DMS 273 treated with DMSO at 0.1 percent for 48 hours (cell line): ENCODE results near the gene EHMT2.
"Not testable (repeated sequence)": the region's sequence is repeated elsewhere in the genome, so short reads cannot be mapped to it uniquely, and the experiment has no call there.

ENCODE experiments used
- DNase-seq: peaks from one replicate; lab custom pipeline; 2025; lab: John Stamatoyannopoulos, UW

EHMT2 gene

DNA sequence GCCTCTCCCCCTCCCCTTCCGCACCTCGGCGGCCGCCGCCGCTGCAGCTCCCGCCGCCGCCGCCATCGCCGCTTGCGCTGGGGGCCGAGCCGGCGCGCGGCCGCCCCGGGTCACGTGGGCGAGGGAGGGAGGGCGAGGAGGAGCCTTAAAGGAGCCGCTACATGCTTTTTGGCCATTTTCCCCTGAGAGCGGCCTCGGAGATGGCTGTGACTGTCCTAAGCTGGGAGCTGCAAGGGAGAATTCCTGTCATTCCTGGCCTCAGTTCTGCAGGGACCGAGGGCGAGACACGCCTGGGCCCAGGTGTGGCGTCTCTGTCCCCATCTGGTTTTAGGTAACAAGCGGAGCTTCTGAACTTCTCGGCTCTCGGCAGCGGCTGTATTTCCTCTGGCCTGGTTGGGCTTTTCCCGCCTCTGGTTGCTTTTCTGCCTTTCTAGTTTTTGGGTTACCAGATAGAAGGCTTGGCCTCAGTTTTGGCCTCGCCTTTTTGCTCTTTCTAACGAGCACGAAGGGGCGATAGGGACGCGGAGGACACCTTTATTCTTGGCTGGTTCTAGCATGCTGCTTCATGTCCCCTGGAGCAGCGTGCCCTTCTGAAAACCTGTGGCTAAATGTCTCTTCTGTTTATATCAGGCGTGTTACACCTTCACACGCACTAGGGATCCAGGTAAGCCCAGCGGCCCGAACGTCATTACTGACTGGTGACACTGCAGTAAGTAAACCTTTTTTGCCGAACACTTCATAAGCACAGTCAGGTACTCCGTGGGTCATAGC lies at the start of gene EHMT2:
Gene EHMT2 (minus strand): TSS at position 87 of the 771 bp plus-strand sequence. CDS start 21 bp downstream, at position 66.
- peak; percentile 71 for DNase-seq

DNA sequence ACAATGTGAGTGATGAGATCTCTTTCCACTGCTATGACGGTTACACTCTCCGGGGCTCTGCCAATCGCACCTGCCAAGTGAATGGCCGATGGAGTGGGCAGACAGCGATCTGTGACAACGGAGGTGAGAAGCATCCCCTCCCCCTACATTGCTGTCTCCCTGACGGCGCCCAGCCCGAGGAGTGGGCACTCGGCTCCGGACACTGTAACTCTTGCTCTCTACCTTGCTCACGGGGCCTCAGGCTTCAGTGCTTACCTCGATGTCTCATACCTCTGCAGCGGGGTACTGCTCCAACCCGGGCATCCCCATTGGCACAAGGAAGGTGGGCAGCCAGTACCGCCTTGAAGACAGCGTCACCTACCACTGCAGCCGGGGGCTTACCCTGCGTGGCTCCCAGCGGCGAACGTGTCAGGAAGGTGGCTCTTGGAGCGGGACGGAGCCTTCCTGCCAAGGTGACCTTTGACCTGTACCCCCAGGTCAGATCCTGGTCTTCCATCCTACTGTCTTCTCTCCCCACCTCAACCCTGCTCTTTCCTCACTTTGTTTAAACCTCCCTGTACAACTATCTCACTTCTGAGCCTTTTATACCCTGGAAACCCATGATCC lies 49.7 kb upstream of the EHMT2 start:
- DNase-seq, result no peak

DNA sequence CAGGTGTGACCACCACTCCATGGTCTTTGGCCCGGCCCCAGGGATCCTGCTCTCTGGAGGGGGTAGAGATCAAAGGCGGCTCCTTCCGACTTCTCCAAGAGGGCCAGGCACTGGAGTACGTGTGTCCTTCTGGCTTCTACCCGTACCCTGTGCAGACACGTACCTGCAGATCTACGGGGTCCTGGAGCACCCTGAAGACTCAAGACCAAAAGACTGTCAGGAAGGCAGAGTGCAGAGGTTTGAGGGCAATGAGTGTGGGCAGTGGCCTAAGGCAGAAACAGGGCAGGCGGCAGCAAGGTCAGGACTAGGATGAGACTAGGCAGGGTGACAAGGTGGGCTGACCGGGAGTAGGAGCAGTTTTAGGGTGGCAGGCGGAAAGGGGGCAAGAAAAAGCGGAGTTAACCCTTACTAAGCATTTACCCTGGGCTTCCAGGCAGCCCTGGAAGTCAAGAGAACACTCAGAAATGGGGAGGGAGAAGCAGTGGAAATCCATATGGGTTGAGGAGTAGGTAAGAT lies 48.9 kb upstream of the EHMT2 start:
- DNase-seq, result no peak

DNA sequence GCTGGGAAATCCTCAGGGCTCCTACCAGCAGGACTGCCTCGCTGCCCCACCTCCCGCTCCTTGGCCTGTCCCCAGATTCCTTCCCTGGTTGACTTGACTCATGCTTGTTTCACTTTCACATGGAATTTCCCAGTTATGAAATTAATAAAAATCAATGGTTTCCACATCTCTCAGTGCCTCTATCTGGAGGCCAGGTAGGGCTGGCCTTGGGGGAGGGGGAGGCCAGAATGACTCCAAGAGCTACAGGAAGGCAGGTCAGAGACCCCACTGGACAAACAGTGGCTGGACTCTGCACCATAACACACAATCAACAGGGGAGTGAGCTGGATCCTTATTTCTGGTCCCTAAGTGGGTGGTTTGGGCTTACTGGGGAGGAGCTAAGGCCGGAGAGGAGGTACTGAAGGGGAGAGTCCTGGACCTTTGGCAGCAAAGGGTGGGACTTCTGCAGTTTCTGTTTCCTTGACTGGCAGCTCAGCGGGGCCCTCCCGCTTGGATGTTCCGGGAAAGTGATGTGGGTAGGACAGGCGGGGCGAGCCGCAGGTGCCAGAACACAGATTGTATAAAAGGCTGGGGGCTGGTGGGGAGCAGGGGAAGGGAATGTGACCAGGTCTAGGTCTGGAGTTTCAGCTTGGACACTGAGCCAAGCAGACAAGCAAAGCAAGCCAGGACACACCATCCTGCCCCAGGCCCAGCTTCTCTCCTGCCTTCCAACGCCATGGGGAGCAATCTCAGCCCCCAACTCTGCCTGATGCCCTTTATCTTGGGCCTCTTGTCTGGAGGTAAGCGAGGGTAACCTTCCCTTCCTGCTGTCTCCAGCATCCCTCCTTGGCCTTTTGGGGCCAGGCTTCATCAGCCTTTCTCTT lies 48.2 kb upstream of the EHMT2 start, which contains the start of gene CFB:
Gene CFB (plus strand): TSS at position 589 of the 863 bp plus-strand sequence. CDS start 127 bp downstream, at position 716.
- DNase-seq, result no peak

DNA sequence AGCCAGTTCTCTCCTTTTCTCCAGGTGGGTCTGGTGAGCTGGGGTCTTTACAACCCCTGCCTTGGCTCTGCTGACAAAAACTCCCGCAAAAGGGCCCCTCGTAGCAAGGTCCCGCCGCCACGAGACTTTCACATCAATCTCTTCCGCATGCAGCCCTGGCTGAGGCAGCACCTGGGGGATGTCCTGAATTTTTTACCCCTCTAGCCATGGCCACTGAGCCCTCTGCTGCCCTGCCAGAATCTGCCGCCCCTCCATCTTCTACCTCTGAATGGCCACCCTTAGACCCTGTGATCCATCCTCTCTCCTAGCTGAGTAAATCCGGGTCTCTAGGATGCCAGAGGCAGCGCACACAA lies 47.6 kb upstream of the EHMT2 start:
- no peak for DNase-seq

DNA sequence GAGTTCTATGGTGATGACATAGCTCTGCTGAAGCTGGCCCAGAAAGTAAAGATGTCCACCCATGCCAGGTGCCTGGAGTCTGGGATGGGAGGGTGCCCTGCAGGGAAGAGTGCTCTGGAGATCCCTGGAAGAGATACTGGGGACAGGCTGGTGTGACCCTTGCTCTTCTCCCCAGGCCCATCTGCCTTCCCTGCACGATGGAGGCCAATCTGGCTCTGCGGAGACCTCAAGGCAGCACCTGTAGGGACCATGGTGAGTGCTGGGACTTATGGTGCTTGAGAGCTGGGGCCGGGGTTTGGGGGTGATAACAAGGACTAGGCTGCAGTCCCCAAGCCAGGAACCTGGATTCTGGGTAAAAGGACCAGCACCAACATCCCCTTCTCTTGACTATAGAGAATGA lies 46.2 kb upstream of the EHMT2 start:
- no peak for DNase-seq

DNA sequence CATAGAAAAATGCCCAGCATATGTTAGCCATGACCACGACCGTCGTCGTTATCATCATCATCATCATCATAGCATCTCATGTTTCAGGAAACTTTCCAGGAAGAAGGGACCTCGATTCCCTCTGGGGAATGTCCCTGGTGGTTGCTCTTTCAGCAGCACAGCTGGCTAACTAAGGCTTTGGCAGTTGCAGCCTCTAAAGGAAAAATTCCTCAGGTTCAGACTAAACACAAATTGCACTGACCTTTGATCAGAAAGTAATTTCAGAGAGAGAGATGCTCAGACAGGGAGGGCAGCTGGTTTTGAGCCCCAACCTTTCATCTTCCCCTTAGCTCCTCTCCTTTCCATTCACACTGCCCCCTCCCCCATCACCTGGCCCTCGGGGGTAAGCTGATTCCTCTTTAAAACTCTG lies 42.8 kb upstream of the EHMT2 start:
- DNase-seq, result peak; percentile 29

DNA sequence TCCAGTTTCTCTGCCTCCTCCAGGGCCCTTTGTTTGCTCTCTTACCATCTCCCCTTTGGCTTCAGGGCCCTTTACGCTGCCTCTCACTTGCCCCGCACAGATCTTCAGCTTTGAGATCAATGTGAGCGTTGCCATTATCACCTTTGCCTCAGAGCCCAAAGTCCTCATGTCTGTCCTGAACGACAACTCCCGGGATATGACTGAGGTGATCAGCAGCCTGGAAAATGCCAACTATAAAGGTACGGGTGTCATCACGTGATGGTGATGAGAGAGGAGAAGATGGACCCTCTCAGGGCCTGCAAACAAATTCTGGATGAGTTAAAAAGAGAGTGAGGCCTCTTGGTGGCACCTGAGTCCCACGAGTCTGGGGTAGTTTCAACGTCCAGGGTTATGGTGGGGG lies 38.3 kb upstream of the EHMT2 start:
- no peak for DNase-seq

DNA sequence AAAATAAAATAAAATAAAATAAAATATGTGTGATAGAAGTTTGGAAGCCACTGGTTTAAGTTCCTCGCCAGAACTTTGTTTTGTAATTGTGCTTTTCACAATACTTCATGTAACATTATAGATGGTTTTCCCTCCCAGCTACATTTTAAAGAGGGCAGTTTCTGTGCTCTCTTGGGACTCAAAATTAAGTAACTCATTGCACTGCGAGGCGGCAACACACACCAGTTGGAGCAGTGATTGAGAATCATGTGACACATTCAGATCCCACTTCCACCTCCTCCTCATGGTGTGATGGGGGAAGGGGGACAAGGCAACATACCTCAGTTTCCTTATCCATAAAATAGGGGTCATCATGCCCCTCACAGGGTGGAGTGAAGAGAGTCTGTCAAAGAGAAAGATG lies 37.5 kb upstream of the EHMT2 start:
- DNase-seq, result no peak

DNA sequence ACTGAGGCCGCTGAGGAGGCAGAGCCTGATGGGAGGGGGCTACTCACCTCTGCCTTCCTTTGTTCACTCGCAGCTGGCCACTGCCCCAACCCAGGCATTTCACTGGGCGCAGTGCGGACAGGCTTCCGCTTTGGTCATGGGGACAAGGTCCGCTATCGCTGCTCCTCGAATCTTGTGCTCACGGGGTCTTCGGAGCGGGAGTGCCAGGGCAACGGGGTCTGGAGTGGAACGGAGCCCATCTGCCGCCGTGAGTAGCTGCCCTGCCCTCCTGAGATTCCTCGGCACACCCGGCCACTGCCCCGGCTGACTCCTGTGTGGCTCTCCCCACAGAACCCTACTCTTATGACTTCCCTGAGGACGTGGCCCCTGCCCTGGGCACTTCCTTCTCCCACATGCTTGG lies 36.0 kb upstream of the EHMT2 start:
- DNase-seq, result no peak

DNA sequence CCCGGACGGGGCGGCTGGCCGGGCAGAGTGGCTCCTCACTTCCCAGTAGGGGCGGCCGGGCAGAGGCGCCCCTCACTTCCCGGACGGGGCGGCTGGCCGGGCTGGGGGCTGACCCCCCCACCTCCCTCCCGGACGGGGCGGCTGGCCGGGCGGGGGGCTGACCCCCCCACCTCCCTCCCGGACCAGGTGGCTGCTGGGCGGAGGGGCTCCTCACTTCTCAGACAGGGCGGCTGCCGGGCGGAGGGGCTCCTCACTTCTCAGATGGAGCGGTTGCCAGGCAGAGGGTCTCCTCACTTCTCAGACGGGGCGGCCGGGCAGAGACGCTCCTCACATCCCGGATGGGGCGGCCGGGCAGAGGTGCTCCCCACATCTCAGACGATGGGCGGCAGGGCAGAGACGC lies 34.6 kb upstream of the EHMT2 start:
- DNase-seq, result not testable (repeated sequence)

DNA sequence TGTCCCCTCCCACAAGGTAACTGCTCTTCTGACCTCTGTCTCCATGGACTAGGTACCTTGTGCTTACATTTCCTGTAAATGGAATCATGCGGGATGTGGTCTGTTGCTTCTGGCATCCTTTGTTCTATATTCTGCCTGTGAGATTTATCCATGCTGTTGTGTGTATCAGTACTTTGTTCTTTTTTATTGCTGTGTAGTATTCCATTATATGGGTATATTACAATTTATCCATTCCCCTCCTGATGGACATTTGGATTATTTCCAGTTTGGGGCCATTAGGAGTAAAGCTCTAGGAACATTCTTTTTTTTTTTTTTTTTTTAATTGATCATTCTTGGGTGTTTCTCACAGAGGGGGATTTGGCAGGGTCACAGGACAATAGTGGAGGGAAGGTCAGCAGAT lies 33.5 kb upstream of the EHMT2 start:
- DNase-seq, result no peak

DNA sequence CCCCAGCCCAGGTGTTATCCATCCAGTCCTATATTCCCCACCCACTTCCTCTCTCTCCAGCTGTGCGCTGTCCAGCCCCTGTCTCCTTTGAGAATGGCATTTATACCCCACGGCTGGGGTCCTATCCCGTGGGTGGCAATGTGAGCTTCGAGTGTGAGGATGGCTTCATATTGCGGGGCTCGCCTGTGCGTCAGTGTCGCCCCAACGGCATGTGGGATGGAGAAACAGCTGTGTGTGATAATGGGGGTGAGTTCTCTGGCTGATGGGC lies 31.1 kb upstream of the EHMT2 start:
- DNase-seq, result no peak

DNA sequence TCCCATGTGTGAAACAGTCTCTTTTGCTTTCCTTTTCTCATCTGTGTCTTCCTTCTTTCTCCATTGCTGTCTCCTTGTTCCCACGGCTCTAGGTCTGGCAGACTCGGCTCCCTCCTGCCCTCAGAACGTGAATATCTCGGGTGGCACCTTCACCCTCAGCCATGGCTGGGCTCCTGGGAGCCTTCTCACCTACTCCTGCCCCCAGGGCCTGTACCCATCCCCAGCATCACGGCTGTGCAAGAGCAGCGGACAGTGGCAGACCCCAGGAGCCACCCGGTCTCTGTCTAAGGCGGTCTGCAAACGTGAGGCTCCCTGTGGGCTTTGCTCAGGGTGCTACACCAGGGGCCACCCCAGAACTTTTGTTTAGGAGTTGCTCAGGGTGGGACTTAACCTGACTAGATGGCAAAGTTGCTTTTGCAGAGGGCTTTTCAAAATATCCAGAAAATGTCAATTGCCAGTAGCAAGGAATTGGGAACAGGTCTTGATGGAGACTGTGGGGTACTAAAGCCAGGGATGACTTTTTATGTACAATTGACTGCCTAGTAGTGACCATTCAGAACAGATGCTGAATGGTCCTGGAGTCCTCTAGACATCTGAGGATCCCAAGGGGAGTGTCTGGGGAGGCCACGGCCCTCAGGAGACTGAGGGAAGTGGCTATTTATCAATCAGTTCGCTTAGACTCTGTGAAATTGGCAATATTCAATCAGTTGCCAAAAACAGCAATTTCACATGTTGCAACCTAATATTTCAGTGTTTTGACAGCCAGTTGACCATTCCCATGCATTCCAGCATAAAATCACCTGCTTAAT lies 30.6 kb upstream of the EHMT2 start:
- no peak for DNase-seq

DNA sequence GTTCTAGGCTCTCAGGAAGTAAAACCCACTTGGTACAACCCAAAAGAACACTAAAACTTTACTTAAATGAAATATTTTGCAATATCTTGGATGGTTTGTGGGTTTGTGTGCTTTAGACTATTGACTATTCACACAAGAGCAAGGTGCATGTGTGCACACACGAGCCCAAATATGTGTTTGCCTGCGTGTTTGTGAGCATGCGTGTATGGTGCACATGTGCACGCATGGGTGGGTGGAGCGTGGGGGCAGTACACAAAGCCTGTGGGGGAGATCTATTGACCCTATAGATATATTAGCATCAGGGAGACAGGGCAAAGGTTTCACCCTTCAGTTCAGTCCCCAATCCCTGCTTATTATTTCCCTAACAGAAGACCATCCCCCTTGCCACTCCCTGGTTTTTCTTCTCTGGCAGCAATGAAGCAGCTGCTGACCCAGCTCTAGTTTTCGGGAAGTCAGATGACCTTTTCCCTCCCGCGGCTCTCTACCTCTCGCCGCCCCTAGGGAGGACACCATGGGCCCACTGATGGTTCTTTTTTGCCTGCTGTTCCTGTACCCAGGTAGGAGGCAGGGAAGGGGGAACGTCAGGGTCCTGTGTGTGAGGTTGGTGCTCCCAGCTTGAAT lies 29.9 kb upstream of the EHMT2 start, which contains the start of gene C2:
Gene C2 (plus strand): TSS at position 476 of the 621 bp plus-strand sequence. CDS start 36 bp downstream, at position 512.
- no peak for DNase-seq

DNA sequence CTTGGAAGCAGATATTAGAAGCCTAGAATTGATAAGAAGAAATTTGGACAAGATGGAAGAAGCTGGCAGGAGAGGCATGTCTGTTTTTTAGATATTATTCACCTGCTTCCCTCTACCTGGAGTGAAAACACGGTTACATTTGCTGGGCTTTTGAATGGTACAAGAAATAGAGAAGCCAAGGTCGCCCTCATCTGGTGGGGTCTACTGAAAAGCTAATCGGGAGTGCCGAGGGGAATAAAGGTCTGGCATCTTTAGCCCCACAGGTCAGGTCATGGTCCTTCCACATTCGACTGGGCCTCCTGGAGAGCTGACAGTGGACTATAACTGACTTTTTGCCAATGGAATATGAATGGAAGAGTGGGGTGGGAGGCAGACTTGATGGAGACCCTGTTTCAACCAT lies 25.4 kb upstream of the EHMT2 start:
- DNase-seq, result no peak

DNA sequence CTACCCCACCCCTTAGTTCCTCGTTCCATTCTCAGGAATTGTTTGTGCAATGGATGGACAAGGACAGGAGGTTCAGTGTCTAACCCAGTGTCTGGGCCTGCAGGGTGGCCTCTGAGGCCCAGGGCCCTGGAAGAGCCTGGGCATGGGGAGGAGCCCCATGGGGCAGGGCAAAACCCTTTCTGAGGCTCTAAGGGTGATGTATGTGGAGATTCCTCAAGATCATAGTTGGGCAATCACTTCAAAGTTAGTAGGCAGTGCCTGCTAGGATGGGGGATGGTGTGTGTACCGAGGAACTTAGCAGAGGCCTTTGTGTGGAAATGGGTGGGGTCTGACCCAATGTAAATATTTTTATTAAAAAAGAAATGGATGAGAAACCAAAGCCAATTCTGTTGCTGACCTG lies 23.3 kb upstream of the EHMT2 start:
- DNase-seq, result no peak

DNA sequence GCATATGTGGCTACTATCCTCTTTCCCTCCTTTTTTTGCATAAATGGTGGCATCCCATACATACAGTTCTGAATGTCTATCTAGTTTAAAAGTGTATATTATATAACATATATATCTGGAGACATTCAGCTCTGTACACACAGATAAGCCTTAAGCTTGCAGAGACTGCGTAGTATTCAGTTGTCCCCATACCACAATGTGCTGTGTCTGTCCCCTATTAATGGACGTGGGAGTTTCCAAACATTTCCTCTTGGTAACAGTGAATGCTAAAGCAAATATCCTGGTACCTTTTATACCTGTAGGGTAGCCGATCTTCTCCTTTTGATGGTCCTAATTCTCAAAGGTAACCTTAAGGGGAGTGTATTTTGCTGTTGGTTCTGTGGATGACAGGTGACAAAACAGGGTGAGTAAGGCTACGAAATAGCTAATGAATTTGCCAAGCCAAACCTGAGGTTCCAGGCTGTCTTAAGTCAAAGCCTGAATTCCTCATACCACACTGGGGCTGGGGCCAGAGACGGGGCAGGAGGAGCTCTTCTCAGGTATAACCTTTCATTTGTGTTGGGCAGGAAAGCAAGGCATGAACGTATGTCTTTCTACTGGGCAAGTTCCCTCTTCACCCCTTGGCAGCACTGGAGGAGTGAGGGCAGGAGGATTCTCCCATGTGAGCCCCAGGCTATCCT lies 22.3 kb upstream of the EHMT2 start:
- no peak for DNase-seq

DNA sequence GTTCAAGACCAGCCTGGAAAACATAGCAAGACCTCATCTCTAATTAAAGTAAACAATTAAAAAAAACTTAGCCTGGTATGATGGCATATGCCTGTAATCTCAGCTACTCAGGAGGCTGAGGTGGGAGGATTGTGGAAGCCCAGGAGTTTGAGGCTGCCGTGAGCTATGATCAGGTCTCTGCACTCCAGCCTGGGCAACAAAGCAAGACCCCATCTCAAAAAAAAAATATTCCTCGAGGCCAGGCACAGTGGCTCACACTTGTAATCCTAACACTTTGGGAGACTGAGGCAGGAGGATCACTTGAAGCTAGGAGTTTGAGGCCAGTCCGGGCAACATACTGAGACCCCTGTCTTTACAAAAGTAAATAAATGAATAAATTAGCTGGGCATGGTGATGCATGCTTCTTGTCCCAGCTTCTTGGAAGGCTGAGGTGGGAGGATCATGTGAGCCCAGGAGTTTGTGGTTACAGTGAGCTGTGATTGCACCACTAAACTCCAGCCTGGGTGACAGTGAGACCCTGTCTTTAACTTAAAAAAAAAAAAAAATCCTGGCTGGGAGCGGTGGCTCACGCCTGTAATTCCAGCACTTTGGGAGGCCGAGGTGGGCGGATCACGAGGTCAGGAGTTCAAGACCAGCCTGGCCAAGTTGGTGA lies 20.7 kb upstream of the EHMT2 start:
- DNase-seq, result no peak

DNA sequence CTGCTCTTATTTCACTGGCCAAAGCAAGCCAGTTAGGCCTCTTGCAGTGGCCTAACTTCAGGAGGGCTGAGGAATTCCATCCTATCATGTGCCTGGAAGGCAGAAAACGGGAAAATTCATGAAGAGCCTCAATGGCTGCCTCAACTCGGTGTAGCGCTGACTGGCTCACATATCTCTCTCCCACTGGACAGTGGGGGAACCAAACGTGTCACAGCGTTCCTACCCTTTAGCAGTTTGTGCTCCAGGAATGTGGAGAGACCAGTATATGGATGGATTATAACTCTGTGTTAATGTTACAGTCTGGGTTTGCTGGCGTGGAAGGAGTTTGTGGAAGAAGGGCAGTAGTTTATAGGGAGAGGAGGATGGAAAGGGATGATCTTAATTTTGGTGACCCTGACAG lies 18.3 kb upstream of the EHMT2 start:
- DNase-seq, result no peak
